ENCODE data around the gene NCAPD3. TPM values are rescaled to one million over a fixed set of nuclear protein-coding genes. Genes with fewer than 3 reads are reported as not detected.
A peak's percentile ranks its signal among the peaks of the same experiment; 100 is the strongest.

Gene NCAPD3
- total RNA-seq, 1 donor = 21.2 TPM

GRCh38 chr11:134149371-134149770, 74.4 kb downstream of the NCAPD3 start:
- H3K4me3 ChIP-seq (ENCODE audit: low read depth, low read length) = no peak overlapping the region
- no peak for DNase-seq (ENCODE audit: low read depth)
- TF ChIP-seq CTCF (IDR thresholded peaks at IDR 0.05; ENCODE audit: insufficient read depth, low read depth, low read length) = no peak

GRCh38 chr11:134146598-134146997, 77.2 kb downstream of the NCAPD3 start:
- TF ChIP-seq CTCF (IDR thresholded peaks at IDR 0.05; ENCODE audit: insufficient read depth, low read depth, low read length) = no peak
- no peak for DNase-seq (ENCODE audit: low read depth)
- H3K4me3 ChIP-seq (ENCODE audit: low read depth, low read length) = no peak overlapping the region

GRCh38 chr11:134145715-134146114, 78.1 kb downstream of the NCAPD3 start:
- no peak for TF ChIP-seq CTCF (IDR thresholded peaks at IDR 0.05; ENCODE audit: insufficient read depth, low read depth, low read length)
- H3K4me3 ChIP-seq (ENCODE audit: low read depth, low read length) = no peak overlapping the region
- no peak for DNase-seq (ENCODE audit: low read depth)

GRCh38 chr11:134144744-134145143, 79.0 kb downstream of the NCAPD3 start:
- no peak overlapping the region for H3K4me3 ChIP-seq (ENCODE audit: low read depth, low read length)
- peak; percentile 24 for DNase-seq (ENCODE audit: low read depth)
- TF ChIP-seq CTCF (IDR thresholded peaks at IDR 0.05; ENCODE audit: insufficient read depth, low read depth, low read length) = no peak

GRCh38 chr11:134143801-134144200, 80.0 kb downstream of the NCAPD3 start:
- H3K4me3 ChIP-seq (ENCODE audit: low read depth, low read length) = no peak overlapping the region
- no peak for TF ChIP-seq CTCF (IDR thresholded peaks at IDR 0.05; ENCODE audit: insufficient read depth, low read depth, low read length)
- no peak for DNase-seq (ENCODE audit: low read depth)

GRCh38 chr11:134142536-134142935, 81.2 kb downstream of the NCAPD3 start:
- DNase-seq (ENCODE audit: low read depth) = peak; percentile 66
- H3K4me3 ChIP-seq (ENCODE audit: low read depth, low read length) = no peak overlapping the region
- no peak for TF ChIP-seq CTCF (IDR thresholded peaks at IDR 0.05; ENCODE audit: insufficient read depth, low read depth, low read length)

GRCh38 chr11:134140961-134141490, 82.7 kb downstream of the NCAPD3 start:
- DNase-seq (ENCODE audit: low read depth) = no peak
- TF ChIP-seq CTCF (IDR thresholded peaks at IDR 0.05; ENCODE audit: insufficient read depth, low read depth, low read length) = no peak
- H3K4me3 ChIP-seq (ENCODE audit: low read depth, low read length) = no peak overlapping the region

Measured in fibroblast of villous mesenchyme (primary cell).